Peyer's patch (tissue), 4 donors: ENCODE results near the gene CTU1. TPM values are rescaled to one million over a fixed set of nuclear protein-coding genes. Genes with fewer than 3 reads are reported as not detected.
A peak's percentile ranks its signal among the peaks of the same experiment; 100 is the strongest.

Experiments
- DNase-seq, 3 donors: peaks; one replicate each; pipeline ENCODE4 v3.0.0-alpha.2; 2017 to 2019
- H3K27ac ChIP-seq, 4 donors: fragments of 200-600 bp; sonication (generic); one replicate each; pipeline ENCODE4 v1.5.1; 2016 to 2019
- H3K27me3 ChIP-seq, 2 donors: fragments of 200-600 bp; sonication (generic); one replicate each; pipeline ENCODE4 v1.5.1; 2019
- H3K36me3 ChIP-seq, 3 donors: fragments of 200-600 bp; sonication (generic); one replicate each; pipeline ENCODE4 v1.5.1; 2016 to 2019
- H3K4me1 ChIP-seq, 4 donors: fragments of 200-600 bp; sonication (generic); one replicate each; pipeline ENCODE4 v1.5.1; 2016 to 2019
- H3K4me3 ChIP-seq, 4 donors: fragments of 200-600 bp; sonication (generic); 1 replicate in 3 of 4; 2 replicates in 1 of 4; pipeline ENCODE4 v1.5.1; 2016 to 2019; ENCODE audit warnings: mild to moderate bottlenecking in 1 of 4
- H3K9me3 ChIP-seq, 4 donors: fragments of 200-600 bp; sonication (generic); one replicate each; pipeline ENCODE4 v1.5.1; 2016 to 2019; ENCODE audit warnings: mild to moderate bottlenecking in 1 of 4
- POLR2A ChIP-seq, 2 donors: fragments of 450-650 bp; IDR thresholded peaks; one replicate each; pipeline ENCODE4 v1.5.1; 2017; ENCODE audit warnings: antibody characterized with exemption in 2 of 2, mild to moderate bottlenecking in 2 of 2, moderate library complexity in 2 of 2
- total RNA-seq, 4 donors: library from RNA; depleted of rRNA; stranded (reverse); fragments of >200 nt; gene quantifications; one replicate each; pipeline ENCODE4 v1.1.0, GENCODE V29; 2016
- TF ChIP-seq, protein P1 (sequence below), 6 experiments: fragments of 450-650 bp in 4 of 6; fragments of 200-600 bp in 2 of 6; sonication (generic) in 1 of 6; IDR thresholded peaks; one replicate each; pipeline ENCODE4 v1.5.1; 2017 to 2019; ENCODE audit warnings: antibody characterized with exemption in 6 of 6, mild to moderate bottlenecking in 3 of 6, moderate library complexity in 1 of 6

CTU1 gene
- total RNA-seq, 4 donors from 2014 or later, result 4.4 to 10.0 (median 6.5) TPM

- H3K9me3 ChIP-seq, result no peaks in the 10 kb centered on the region
- no peak for TF ChIP-seq POLR2A (IDR thresholded peaks at IDR 0.05)
- TF ChIP-seq, protein P1, sequence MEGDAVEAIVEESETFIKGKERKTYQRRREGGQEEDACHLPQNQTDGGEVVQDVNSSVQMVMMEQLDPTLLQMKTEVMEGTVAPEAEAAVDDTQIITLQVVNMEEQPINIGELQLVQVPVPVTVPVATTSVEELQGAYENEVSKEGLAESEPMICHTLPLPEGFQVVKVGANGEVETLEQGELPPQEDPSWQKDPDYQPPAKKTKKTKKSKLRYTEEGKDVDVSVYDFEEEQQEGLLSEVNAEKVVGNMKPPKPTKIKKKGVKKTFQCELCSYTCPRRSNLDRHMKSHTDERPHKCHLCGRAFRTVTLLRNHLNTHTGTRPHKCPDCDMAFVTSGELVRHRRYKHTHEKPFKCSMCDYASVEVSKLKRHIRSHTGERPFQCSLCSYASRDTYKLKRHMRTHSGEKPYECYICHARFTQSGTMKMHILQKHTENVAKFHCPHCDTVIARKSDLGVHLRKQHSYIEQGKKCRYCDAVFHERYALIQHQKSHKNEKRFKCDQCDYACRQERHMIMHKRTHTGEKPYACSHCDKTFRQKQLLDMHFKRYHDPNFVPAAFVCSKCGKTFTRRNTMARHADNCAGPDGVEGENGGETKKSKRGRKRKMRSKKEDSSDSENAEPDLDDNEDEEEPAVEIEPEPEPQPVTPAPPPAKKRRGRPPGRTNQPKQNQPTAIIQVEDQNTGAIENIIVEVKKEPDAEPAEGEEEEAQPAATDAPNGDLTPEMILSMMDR (IDR thresholded peaks at IDR 0.05), result no peak
- H3K27ac ChIP-seq, result peak within 1 kb of the TSS in 3 of 4 donors; percentile 10 to 43 (median 35)
- no peak within 1 kb of the TSS for H3K4me3 ChIP-seq
- DNase-seq, result no peak
- no peaks in the 10 kb centered on the region for H3K27me3 ChIP-seq
- H3K36me3 ChIP-seq, result no peaks in the 10 kb centered on the region
- no peaks in the 10 kb centered on the region for H3K4me1 ChIP-seq
Measured at GRCh38 chr19:51142119-51142518, 33.9 kb upstream of the CTU1 start, which contains the start of gene SIGLEC7. Gene SIGLEC7 (plus strand): TSS chr19:51142301. CDS start chr19:51142370, 69 bp downstream.

- no peaks in the 10 kb centered on the region for H3K4me1 ChIP-seq
Measured at GRCh38 chr19:51141181-51141580, 33.0 kb upstream of the CTU1 start.

DNA sequence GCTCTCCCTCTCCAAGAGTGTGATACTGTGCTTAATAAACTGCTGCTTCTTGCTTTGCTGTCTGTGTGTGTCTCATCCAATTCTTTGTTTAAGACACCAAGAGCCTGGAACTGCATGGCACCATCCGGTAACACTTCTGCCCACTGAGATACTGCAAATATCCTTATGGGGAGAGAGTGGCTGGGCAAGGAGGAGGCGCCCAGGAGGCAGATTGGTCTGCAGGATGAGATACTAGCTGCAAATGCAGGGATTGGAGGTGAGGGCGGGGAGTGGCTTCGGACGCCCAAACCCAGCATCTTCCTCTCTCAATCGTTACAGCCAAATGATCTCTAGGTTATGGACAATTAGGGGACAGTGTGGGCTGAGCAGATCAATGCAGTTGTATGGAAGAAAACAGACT lies 32.2 kb upstream of the CTU1 start:
- no peak overlapping the region for H3K4me3 ChIP-seq
- TF ChIP-seq, protein P1 (IDR thresholded peaks at IDR 0.05), result no peak
- TF ChIP-seq POLR2A (IDR thresholded peaks at IDR 0.05), result no peak
- no peaks in the 10 kb centered on the region for H3K9me3 ChIP-seq
- no peak overlapping the region for H3K27ac ChIP-seq
- no peaks in the 10 kb centered on the region for H3K4me1 ChIP-seq
- no peaks in the 10 kb centered on the region for H3K36me3 ChIP-seq
- no peaks in the 10 kb centered on the region for H3K27me3 ChIP-seq
- no peak for DNase-seq

More at GRCh38 chr19:51141181-51141580, 33.0 kb upstream of the CTU1 start:
- TF ChIP-seq, protein P1 (IDR thresholded peaks at IDR 0.05), result no peak
- TF ChIP-seq POLR2A (IDR thresholded peaks at IDR 0.05), result no peak
- Histone ChIP-seq H3K9me3 (no peaks in the 10 kb centered on the region), H3K27me3 (no peaks in the 10 kb centered on the region), H3K4me3 (no peak overlapping the region), H3K36me3 (no peaks in the 10 kb centered on the region), H3K27ac (no peak overlapping the region)
- no peak for DNase-seq

DNA sequence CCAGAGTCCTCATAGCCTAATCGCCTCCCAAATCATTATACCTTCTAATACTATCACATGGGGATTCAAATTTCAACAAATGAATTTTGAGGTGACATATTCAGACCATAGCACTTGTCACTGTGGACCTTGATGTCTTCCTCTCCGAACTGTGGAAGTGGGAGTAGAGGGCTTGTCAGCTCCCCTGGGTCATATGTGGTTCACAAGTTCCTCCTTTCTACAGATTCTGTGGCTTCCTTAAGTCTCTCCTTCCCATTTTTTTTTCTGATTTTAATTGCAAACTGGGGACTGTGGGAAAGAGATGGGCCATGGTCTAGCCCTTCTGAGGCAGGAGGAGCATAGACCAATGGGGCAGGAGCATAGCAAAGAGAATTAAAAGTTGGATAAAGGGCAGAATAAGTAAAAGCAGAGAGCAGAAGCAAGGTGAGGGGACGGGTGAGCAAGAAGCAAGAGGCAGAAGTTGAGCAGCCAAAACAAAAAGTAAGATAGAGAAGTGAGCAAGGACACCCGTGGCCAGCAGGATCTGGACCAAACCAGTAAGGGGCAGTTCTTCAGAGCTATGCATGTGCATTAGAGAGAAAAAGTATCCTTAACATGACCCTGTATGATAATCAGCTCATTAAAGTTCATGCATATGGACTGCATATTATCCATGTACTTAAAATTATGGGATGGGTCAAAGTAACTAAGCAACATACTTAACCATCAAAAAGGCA lies 31.2 kb upstream of the CTU1 start:
- TF ChIP-seq POLR2A (IDR thresholded peaks at IDR 0.05), result no peak
- Histone ChIP-seq H3K9me3 (no peaks in the 10 kb centered on the region), H3K4me1 (no peaks in the 10 kb centered on the region), H3K4me3 (no peak overlapping the region), H3K27ac (peak overlapping the region in 1 of 4 donors; percentile 25), H3K27me3 (no peaks in the 10 kb centered on the region), H3K36me3 (no peaks in the 10 kb centered on the region)
- no peak for DNase-seq

DNA sequence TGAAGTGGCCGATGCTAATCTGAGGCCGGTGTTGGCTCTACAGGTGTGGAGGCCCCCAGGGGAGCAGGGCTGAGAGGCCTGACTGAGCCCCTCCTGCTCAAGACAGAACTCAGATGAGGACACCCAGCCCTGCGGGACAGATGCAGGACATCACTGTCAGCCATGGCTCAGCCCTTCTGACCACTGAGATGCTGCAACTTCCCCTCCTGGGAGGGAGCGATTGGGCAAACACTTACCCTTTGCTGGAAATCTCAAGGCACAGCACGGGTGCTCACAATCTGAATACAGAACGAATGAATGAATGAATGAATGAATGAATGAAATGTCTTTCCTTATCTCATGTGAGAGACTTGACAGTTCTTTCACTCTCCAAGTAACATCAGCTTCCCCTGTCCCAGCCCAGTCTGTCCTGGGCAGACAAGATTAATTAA lies 30.4 kb upstream of the CTU1 start:
- Histone ChIP-seq H3K9me3 (no peaks in the 10 kb centered on the region), H3K4me1 (no peaks in the 10 kb centered on the region), H3K27ac (peak overlapping the region in 2 of 4 donors; percentile 25 to 50), H3K4me3 (no peak overlapping the region), H3K27me3 (no peaks in the 10 kb centered on the region), H3K36me3 (no peaks in the 10 kb centered on the region)
- peak in 1 of 3 donors; percentile 54 for DNase-seq
- TF ChIP-seq, protein P1 (IDR thresholded peaks at IDR 0.05), result no peak
- TF ChIP-seq POLR2A (IDR thresholded peaks at IDR 0.05), result no peak

DNA sequence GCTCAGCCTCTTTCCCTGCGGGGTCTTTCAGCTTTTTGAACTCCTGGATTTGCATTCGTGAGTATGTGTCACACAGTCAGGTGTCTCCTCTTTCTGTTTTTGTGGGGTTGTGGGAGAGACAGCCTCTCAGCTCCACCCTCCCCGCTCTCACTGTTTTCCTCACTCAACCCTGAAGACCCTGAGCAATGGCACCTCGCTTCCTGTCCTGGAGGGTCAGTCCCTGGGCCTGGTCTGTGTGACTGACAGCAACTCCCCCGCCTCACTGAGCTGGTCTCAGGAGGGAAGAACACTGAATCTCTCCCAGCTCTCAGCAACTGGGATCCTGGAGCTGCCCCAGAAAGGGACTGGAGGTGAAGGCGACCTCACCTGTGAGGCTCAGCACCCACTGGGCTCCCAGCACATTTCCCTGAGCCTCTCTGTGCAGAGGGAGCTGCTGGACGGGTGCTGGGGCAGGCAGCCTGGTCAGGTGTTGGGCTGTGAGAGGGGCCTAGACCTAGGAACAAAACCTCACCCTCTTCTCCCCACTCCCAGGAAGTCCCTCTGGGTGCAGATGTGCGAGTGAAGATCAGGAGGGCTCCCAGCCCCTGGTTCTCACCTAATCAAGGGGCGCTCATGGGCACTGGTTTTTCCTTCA lies 29.7 kb upstream of the CTU1 start:
- H3K36me3 ChIP-seq, result no peaks in the 10 kb centered on the region
- peak overlapping the region in 2 of 4 donors; percentile 31 to 50 for H3K27ac ChIP-seq
- H3K4me3 ChIP-seq, result no peak overlapping the region
- H3K27me3 ChIP-seq, result no peaks in the 10 kb centered on the region
- H3K4me1 ChIP-seq, result no peaks in the 10 kb centered on the region
- no peaks in the 10 kb centered on the region for H3K9me3 ChIP-seq
- no peak for TF ChIP-seq POLR2A (IDR thresholded peaks at IDR 0.05)
- TF ChIP-seq, protein P1 (IDR thresholded peaks at IDR 0.05), result no peak
- no peak for DNase-seq
